Ectodermal cell (in vitro differentiated cells): ENCODE data around the gene CSNK2A2. TPM values are rescaled to one million over a fixed set of nuclear protein-coding genes. Genes with fewer than 3 reads are reported as not detected.

ENCODE experiments used
- H3K27ac ChIP-seq: 2 replicates; pipeline ENCODE4 v1.7.0; 2013; ENCODE audit warnings: mild to moderate bottlenecking, low read depth, low read length; ENCODE audit not compliant: insufficient read depth, poor library complexity, severe bottlenecking
- H3K27me3 ChIP-seq: 2 replicates; pipeline ENCODE4 v1.7.0; 2013; ENCODE audit warnings: mild to moderate bottlenecking, low read length; ENCODE audit not compliant: insufficient read depth, control insufficient read depth, poor library complexity, severe bottlenecking
- H3K36me3 ChIP-seq: one replicate; pipeline ENCODE4 v1.7.0; 2013; ENCODE audit warnings: low read length; ENCODE audit not compliant: control insufficient read depth, insufficient read depth
- H3K4me1 ChIP-seq: one replicate; pipeline ENCODE4 v1.7.0; 2013; ENCODE audit warnings: low read length; ENCODE audit not compliant: control insufficient read depth, insufficient read depth
- H3K4me3 ChIP-seq: 2 replicates; pipeline ENCODE4 v1.7.0; 2013; ENCODE audit warnings: low read depth, low read length, control low read depth; ENCODE audit not compliant: insufficient read depth
- H3K9me3 ChIP-seq: 2 replicates; pipeline ENCODE4 v1.7.0; 2013; ENCODE audit warnings: mild to moderate bottlenecking, low read length, moderate library complexity; ENCODE audit not compliant: control insufficient read depth
- WGBS, 2 experiments: methylation state at CpG; one replicate each; pipeline ENCODE4 v1.1.7; 2013; ENCODE audit warnings: missing lambda C conversion rate in 2 of 2; 5-methylcytosine and 5-hydroxymethylcytosine counted together
- polyA plus RNA-seq, 4 experiments: library from polyadenylated mRNA; stranded (reverse); fragments of 50-300 nt; gene quantifications; one replicate each; pipeline ENCODE4 v1.2.3, GENCODE V29; 2013

The CSNK2A2 gene
- polyA plus RNA-seq (2013, experiment 1 of 4), result 93.1 TPM
- 101 TPM for polyA plus RNA-seq (2013, experiment 2 of 4)
- 68.8 TPM for polyA plus RNA-seq (2013, experiment 3 of 4)
- polyA plus RNA-seq (2013, experiment 4 of 4), result 68.5 TPM

DNA sequence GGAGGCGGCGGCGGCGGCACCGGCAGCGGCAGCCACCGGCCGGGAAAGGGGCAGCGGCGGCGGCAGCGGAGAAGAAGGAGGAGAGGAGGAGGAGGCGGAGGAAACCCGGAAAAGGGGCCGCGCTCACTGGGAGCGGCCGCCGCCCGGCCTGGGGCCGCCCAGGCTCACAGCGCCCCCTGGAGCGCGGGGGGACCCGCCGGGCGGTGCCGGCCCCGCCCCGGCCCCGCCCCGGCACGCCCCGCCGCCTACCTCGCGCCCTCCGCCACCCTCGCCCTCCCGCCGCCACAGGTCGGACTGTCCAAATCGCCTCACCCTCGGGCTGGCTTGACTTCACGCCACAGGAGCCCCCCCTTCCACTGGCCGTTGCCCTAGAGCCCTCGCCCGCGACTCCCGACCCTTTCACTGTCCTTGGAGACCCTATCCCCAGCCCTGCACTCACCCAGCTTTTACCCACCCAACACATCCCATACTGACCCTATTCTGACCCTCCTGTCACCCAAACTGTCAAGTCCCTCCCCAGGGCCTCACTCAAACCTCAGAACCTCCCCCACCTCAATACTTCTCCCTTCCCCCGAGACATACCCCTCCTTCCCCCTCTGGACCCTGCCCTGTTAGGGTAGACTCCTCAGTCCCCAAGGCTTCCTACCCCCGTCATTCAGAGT is at the start of gene CSNK2A2:
TSS of gene CSNK2A2 (minus strand) at position 85 of the 662 bp plus-strand sequence. CDS start 370 bp downstream, outside the sequence.
- peak within 1 kb of the TSS; percentile 68 for H3K4me3 ChIP-seq
- peaks cover 12% of the 10 kb centered on the region for H3K27me3 ChIP-seq
- 2% methylated on average over 52 of the region's 52 CpGs for WGBS, 2 experiments
- H3K36me3 ChIP-seq, result peaks cover 12% of the 10 kb centered on the region
- no peak within 1 kb of the TSS for H3K27ac ChIP-seq
- H3K9me3 ChIP-seq, result no peaks in the 10 kb centered on the region
- H3K4me1 ChIP-seq, result no peaks in the 10 kb centered on the region

DNA sequence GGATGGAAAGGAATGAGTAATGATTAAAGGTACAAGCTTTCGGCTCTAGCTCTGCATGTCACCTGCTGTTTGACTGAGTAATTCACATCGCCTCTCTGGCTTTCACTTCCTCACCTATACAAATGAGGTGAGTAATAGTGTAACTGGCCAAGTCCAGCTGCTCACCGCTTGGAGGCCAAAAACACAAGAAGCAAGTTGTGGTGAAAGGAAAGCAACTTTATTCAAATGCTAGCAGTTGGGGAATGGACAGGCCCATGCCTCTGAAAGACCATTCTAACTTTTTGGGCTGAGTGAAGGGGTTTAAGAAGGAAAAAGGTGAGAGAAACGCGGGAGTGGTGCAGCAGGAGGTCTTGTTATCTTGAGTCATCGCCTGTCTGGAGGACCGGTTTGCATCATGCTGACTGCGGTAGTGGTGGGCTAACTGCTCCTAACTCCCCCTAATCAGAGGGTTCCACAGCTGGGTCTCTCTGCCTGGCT is 45.7 kb upstream of the CSNK2A2 start:
- H3K27ac ChIP-seq, result no peak overlapping the region
- H3K36me3 ChIP-seq, result no peaks in the 10 kb centered on the region
- 42 to 55% methylated on average over 8 of the region's 8 CpGs for WGBS, 2 experiments
- no peaks in the 10 kb centered on the region for H3K9me3 ChIP-seq
- H3K4me1 ChIP-seq, result no peaks in the 10 kb centered on the region
- peaks cover 2% of the 10 kb centered on the region for H3K27me3 ChIP-seq
- H3K4me3 ChIP-seq, result no peak overlapping the region

DNA sequence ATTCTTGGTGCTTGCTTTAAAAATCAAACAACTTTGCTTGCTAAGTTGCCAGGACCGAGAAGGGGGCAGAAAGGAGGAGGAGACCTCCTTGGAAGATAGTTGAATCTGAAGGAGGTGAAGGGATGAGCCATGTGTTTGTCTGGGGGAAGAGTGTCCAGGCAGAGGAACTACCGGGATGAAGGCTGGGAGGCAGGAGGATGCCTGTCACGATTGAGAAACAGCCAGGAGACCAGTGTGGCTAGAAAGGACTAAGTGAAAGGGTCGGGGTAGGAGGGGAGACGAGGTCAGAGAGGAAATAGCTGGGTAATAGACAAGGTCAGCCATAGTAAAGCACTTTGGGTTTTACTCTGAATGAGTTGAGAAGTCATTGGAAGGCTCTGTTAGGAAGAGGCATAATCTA is 38.9 kb upstream of the CSNK2A2 start:
- H3K36me3 ChIP-seq, result no peaks in the 10 kb centered on the region
- no peaks in the 10 kb centered on the region for H3K4me1 ChIP-seq
- 9 to 10% methylated on average over 5 of the region's 5 CpGs for WGBS, 2 experiments
- no peak overlapping the region for H3K27ac ChIP-seq
- peak overlapping the region; percentile 43 for H3K4me3 ChIP-seq
- no peaks in the 10 kb centered on the region for H3K27me3 ChIP-seq
- H3K9me3 ChIP-seq, result no peaks in the 10 kb centered on the region

DNA sequence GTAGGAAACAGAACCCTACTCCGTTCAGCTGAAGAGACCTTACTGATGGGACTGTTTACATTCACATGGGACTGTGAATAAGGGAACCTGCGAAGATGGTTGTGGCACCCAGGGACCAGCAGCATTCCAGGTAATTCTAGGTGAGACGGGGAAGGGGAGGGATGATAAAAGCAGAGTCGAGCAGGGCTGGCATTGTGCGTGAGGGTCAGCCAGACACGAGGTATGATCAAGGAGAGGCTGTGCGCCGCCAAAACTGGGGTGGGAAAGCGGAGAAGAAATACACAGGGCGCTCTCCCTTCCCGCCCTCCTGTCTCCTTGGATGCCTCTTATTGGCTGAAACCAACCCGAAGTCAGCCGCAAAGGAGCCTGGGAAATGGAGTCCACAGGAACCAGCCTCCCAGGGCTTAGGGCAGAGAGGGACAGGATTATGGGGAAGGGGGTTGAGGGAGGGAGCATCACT is 38.4 kb upstream of the CSNK2A2 start:
- 1 to 2% methylated on average over 13 of the region's 13 CpGs for WGBS, 2 experiments
- no peaks in the 10 kb centered on the region for H3K9me3 ChIP-seq
- peak overlapping the region; percentile 43 for H3K4me3 ChIP-seq
- H3K27ac ChIP-seq, result no peak overlapping the region
- H3K27me3 ChIP-seq, result no peaks in the 10 kb centered on the region
- no peaks in the 10 kb centered on the region for H3K4me1 ChIP-seq
- H3K36me3 ChIP-seq, result no peaks in the 10 kb centered on the region

DNA sequence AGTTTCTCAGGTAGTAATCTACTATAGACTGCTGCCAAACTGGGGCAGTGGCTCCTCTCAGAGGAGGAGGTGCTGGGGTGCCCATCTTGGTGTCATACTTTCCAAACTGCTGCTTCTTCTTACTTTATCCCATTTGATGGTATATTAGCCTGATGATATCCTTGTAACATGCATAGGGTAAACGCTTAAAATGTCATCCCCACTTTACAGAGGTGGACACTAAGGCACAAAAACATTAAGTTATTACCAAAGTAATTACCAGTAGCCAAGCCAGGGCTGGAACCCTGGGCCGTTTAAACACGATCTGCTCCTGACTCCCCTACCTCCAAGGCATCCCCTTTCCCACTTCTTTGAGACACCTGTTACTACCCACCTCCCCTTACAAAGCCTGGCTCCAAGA is 37.8 kb upstream of the CSNK2A2 start:
- WGBS, 2 experiments, result 76 to 85% methylated on average over 3 of the region's 3 CpGs
- H3K27me3 ChIP-seq, result no peaks in the 10 kb centered on the region
- no peaks in the 10 kb centered on the region for H3K36me3 ChIP-seq
- H3K4me3 ChIP-seq, result no peak overlapping the region
- no peaks in the 10 kb centered on the region for H3K9me3 ChIP-seq
- no peaks in the 10 kb centered on the region for H3K4me1 ChIP-seq
- no peak overlapping the region for H3K27ac ChIP-seq

DNA sequence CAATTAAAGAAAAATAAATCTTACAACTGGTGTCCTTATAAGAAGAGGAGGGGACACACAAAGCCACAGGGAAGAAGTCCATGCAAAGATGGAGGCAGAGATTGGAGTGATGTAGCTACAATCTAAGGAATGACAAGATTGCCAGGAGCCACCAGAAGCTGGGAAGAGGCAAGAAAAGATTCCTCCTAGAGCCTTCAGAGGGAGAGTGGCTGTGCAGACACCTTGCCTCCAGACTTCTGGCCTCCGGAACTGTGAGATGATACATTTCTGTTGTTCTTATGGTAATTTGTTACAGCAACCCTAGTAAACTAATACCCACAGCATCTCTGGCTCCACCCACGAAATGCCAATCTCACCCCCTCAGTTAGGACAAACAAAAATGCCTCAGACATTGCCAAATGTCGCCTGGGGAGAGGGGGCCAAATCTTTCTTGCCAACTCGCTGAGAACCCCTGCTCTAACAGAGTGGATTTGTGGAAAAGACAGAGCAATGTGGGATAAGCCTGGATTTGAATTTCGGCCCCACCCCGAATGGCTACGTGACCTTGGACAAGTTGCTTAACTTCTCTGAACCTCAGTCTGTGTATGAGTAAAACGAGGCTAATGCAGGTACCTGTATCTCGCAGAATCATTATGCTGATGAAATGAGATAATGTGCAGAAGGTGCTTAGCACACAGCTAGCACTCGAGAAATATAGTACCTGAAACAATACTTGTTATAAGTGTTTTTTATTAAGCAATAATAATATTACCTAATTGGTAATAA is 37.1 kb upstream of the CSNK2A2 start:
- Histone ChIP-seq H3K36me3 (no peaks in the 10 kb centered on the region), H3K9me3 (no peaks in the 10 kb centered on the region), H3K27me3 (no peaks in the 10 kb centered on the region), H3K4me3 (no peak overlapping the region), H3K4me1 (no peaks in the 10 kb centered on the region), H3K27ac (no peak overlapping the region)
- 77 to 79% methylated on average over 8 to 10 of the region's 10 CpGs for WGBS, 2 experiments

DNA sequence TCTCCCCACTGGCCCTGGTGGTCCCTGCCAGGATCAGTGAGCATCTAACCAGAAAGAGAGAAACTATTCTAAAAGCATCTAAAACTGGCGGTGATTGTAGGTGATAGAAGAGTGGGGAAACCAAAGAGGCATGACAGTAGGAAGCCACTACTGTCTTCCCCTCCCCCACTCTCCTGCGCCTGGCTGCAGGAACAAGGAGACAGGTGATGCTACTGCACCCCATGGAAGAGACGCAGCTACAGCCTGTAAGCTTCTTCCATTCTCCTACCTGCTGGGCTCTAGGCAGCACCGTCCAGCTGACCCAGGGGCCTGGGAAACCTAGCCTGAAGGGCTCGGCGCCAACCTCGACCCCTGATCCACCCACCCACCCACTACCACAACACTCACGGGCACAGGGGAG is 32.4 kb upstream of the CSNK2A2 start:
- H3K9me3 ChIP-seq, result no peaks in the 10 kb centered on the region
- no peaks in the 10 kb centered on the region for H3K27me3 ChIP-seq
- H3K27ac ChIP-seq, result no peak overlapping the region
- H3K36me3 ChIP-seq, result no peaks in the 10 kb centered on the region
- no peak overlapping the region for H3K4me3 ChIP-seq
- H3K4me1 ChIP-seq, result no peaks in the 10 kb centered on the region
- 78 to 89% methylated on average over 6 to 8 of the region's 8 CpGs for WGBS, 2 experiments

DNA sequence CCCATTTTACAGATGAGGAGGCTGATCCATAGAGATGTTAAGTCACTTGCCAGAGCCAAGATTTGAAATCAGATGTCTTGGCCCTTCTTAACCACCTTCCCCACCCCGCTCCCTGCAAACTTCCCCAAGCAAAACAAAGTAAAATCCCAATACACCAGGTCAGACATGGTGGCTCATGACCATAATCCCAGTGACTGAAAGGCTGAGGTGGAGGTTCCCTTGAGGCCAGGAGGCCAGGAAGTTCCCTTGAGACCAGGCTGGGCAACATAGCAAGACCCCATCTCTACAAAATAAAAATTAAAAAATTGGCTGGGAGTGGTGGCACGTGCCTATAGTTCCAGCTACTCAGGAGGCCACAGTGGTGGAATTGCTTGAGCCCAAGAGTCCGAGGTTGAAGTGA is 28.9 kb upstream of the CSNK2A2 start:
- Histone ChIP-seq H3K4me1 (no peaks in the 10 kb centered on the region), H3K36me3 (no peaks in the 10 kb centered on the region)
- WGBS, 2 experiments, result 87 to 88% methylated on average over 3 of the region's 3 CpGs

DNA sequence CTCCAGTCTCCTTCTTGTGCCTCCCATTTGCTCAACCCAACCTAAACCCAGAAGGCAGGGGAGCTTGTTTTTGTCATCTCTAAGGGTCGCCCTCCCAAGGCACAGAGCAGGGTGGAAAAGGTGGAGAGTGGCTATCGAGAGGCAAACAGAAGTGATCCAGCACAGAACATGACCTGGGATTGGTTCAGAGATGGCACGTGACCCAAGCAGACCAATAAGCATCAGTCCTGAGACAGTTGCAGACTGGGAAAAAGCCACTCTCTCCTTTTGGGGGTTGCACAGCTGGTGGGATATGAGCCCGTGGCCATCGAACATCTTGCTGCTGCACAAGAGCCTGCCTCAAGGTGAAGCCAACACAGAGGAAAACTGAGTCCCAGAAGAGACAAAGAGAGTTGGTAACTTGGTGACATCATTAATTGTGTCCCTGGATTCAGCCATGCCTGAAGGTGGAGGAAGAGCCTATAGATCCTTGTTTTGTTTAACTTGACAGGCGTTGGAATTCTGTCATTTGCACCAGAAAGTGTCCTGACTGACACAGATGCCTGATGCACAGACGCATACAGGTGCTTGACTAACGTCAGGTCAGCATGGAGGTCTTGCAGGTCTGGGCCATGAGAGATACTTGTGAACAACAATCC is 28.2 kb upstream of the CSNK2A2 start:
- H3K9me3 ChIP-seq, result no peaks in the 10 kb centered on the region
- H3K36me3 ChIP-seq, result no peaks in the 10 kb centered on the region
- no peaks in the 10 kb centered on the region for H3K27me3 ChIP-seq
- no peaks in the 10 kb centered on the region for H3K4me1 ChIP-seq
- no peak overlapping the region for H3K27ac ChIP-seq
- H3K4me3 ChIP-seq, result no peak overlapping the region
- 86 to 87% methylated on average over 8 of the region's 8 CpGs for WGBS, 2 experiments

More for the DNA sequence above, 28.9 kb upstream of the CSNK2A2 start:
- Histone ChIP-seq H3K4me3 (no peak overlapping the region), H3K9me3 (no peaks in the 10 kb centered on the region), H3K27ac (no peak overlapping the region), H3K27me3 (no peaks in the 10 kb centered on the region)
